Endothelial cell of umbilical vein (primary cell): ENCODE measurements around the gene CCR5AS.

Source experiments
- BruUV-seq: library from RNA; stranded (reverse); fragments of 400-500 nt; replicated peaks from 2 replicates; lab custom pipeline; 2021; lab: Mats Ljungman, UMichigan
- CTCF ChIA-PET: fragments of 300-600, 350-600 bp; sonication (Branson Sonifier 250); formaldehyde crosslinking; loops from one replicate; lab custom pipeline; 2021; ENCODE audit warnings: antibody characterized with exemption, inconsistent platforms; lab: Charles Lee
- POLR2A ChIA-PET: fragments of 300-600, 350-600 bp; sonication (Branson Sonifier 250); formaldehyde crosslinking; loops from one replicate; lab custom pipeline; 2021; ENCODE audit warnings: antibody characterized with exemption, inconsistent platforms; lab: Charles Lee
- DNase-seq: peaks from one replicate; pipeline ENCODE4 v3.0.0-alpha.2; 2011; ENCODE audit warnings: low read depth, low spot score
- FAIRE-seq: peaks from 2 replicates; lab custom pipeline; 2011; peaks lifted over from hg19 to GRCh38; lab: Jason Lieb, UNC
- H2AFZ ChIP-seq: 2 replicates; pipeline ENCODE4 v1.6.0; 2012; ENCODE audit warnings: low read depth, low read length, control low read depth, inconsistent platforms
- H3K27ac ChIP-seq: 2 replicates; pipeline ENCODE4 v1.5.1; 2011; ENCODE audit warnings: low read depth, mild to moderate bottlenecking, control low read depth, low read length, moderate library complexity; ENCODE audit not compliant: insufficient read depth
- H3K27me3 ChIP-seq, 2 experiments: 2 replicates each; pipeline versions ENCODE4 v1.6.0 to v1.6.1; 2011; ENCODE audit warnings: low read length in 2 of 2, mixed read lengths in 1 of 2; ENCODE audit not compliant: control insufficient read depth in 2 of 2, insufficient read depth in 2 of 2
- H3K36me3 ChIP-seq, 2 experiments: 2 replicates in 1 of 2; 3 replicates in 1 of 2; pipeline ENCODE4 v1.5.1; 2011; ENCODE audit warnings: low read length in 2 of 2, mild to moderate bottlenecking in 1 of 2, moderate library complexity in 1 of 2; ENCODE audit not compliant: control insufficient read depth in 2 of 2, insufficient read depth in 2 of 2; ENCODE audit errors: extremely low read depth in 1 of 2
- H3K4me1 ChIP-seq: 3 replicates; pipeline ENCODE4 v1.5.1; 2011; ENCODE audit warnings: mild to moderate bottlenecking, low read length; ENCODE audit not compliant: control insufficient read depth, insufficient read depth; ENCODE audit errors: extremely low read depth
- H3K4me2 ChIP-seq: 2 replicates; pipeline ENCODE4 v1.6.1; 2011; ENCODE audit warnings: low read length, control low read depth, mixed read lengths; ENCODE audit not compliant: insufficient read depth
- H3K4me3 ChIP-seq, 3 experiments: fragments of 200-600 bp in 1 of 3; sonication (generic), shearing (Covaris generic) in 1 of 3; replicated peaks in 1 of 3; 2 replicates each; pipeline ENCODE4 v1.5.1; 2011 to 2016; ENCODE audit warnings: control low read depth in 3 of 3, low read length in 3 of 3, mild to moderate bottlenecking in 2 of 3, inconsistent platforms in 1 of 3, low read depth in 1 of 3, moderate library complexity in 1 of 3; ENCODE audit not compliant: insufficient read depth in 1 of 3
- H3K79me2 ChIP-seq: 2 replicates; pipeline ENCODE4 v1.6.0; 2012; ENCODE audit warnings: low read length, inconsistent platforms; ENCODE audit not compliant: control insufficient read depth, insufficient read depth
- H3K9ac ChIP-seq: replicated peaks from 2 replicates; pipeline ENCODE3; 2011; ENCODE audit warnings: low read length, control low read depth; ENCODE audit not compliant: insufficient read depth; ENCODE audit errors: extremely low read depth
- H3K9me1 ChIP-seq: replicated peaks from 3 replicates; pipeline ENCODE4 v1.6.0; 2011; ENCODE audit warnings: mild to moderate bottlenecking, low read length; ENCODE audit not compliant: control insufficient read depth, insufficient read depth; ENCODE audit errors: extremely low read depth
- H3K9me3 ChIP-seq: replicated peaks from 2 replicates; pipeline ENCODE4 v1.5.1; 2012; ENCODE audit warnings: low read length, inconsistent platforms; ENCODE audit not compliant: control insufficient read depth, insufficient read depth
- H4K20me1 ChIP-seq: replicated peaks from 2 replicates; pipeline ENCODE3; 2011; ENCODE audit warnings: mild to moderate bottlenecking, low read length; ENCODE audit not compliant: control insufficient read depth, insufficient read depth; ENCODE audit errors: extremely low read depth
- EZH2 ChIP-seq: IDR thresholded peaks from 2 replicates; pipeline ENCODE4 v1.6.1; 2012; ENCODE audit warnings: borderline replicate concordance, low read depth, mild to moderate bottlenecking, moderate library complexity, low read length, inconsistent platforms; ENCODE audit not compliant: severe bottlenecking
- FOS ChIP-seq: IDR thresholded peaks from 2 replicates; pipeline ENCODE4 v1.6.1; 2011; ENCODE audit warnings: mild to moderate bottlenecking, low read length, moderate library complexity, borderline replicate concordance; ENCODE audit not compliant: insufficient read depth
- GATA2 ChIP-seq: IDR thresholded peaks from 2 replicates; pipeline ENCODE4 v1.7.0; 2011; ENCODE audit warnings: low read depth, mild to moderate bottlenecking, moderate library complexity, mixed read lengths, low read length; ENCODE audit not compliant: insufficient read length, insufficient read depth
- JUN ChIP-seq: IDR thresholded peaks from 2 replicates; pipeline ENCODE4 v1.6.1; 2011; ENCODE audit warnings: borderline replicate concordance, low read depth; ENCODE audit not compliant: insufficient read length, insufficient read depth
- MYC ChIP-seq: IDR thresholded peaks from one replicate; pipeline ENCODE4 v1.6.1; 2011; ENCODE audit warnings: mild to moderate bottlenecking, low read depth, low read length
- POLR2A ChIP-seq: IDR thresholded peaks from 2 replicates; pipeline ENCODE4 v1.6.1; 2012; ENCODE audit warnings: low read depth, mild to moderate bottlenecking, control low read depth, low read length
- POLR2AphosphoS5 ChIP-seq: IDR thresholded peaks from 2 replicates; pipeline ENCODE4 v1.6.1; 2012; ENCODE audit warnings: low read depth, mild to moderate bottlenecking, control low read depth, low read length, moderate library complexity; ENCODE audit not compliant: insufficient read depth
- dilution Hi-C: fragments of 300-500 bp; cut with MboI; formaldehyde crosslinking; loops from one replicate; pipeline ENCODE4 v1.15.0; 2019; ENCODE audit warnings: low sequenced_read_pairs; ENCODE audit not compliant: extremely low pct_ligation_motif_present
- intact Hi-C: fragments of 100-400 bp; cut with micrococcal nuclease; formaldehyde crosslinking; loops from one replicate; pipeline ENCODE4 v1.10.0; 2022
- TF ChIP-seq, protein P1 (sequence below), 2 donors: IDR thresholded peaks; 1 replicate in 1 of 2; 2 replicates in 1 of 2; pipeline ENCODE4 v1.5.1; 2011; ENCODE audit warnings: low read length in 2 of 2, mild to moderate bottlenecking in 2 of 2, moderate library complexity in 2 of 2, control low read depth in 1 of 2, inconsistent platforms in 1 of 2, low read depth in 1 of 2; ENCODE audit not compliant: insufficient read depth in 1 of 2; ENCODE audit errors: extremely low read depth in 1 of 2
- TF ChIP-seq, protein P2 (sequence below): IDR thresholded peaks from 2 replicates; pipeline ENCODE4 v1.6.1; 2011; ENCODE audit not compliant: insufficient read depth, insufficient read length

Gene CCR5AS

DNA sequence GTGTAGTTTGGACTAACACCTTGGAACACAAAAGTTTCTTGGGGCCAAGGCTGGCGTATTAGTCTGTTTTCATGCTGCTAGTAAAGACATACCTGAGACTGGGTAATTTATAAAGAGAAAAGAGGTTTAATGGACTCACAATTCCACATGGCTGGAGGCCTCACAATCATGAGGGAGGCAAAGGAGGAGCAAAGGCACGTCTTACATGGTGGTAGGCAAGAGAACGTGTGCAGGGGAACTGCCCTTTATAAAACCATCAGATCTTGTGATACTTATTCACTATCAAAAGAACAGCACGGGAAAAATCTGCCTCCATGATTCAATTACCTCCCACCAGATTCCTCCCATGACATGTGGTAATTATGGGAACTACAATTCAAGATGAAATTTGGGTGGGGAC, 62.4 kb downstream of the CCR5AS start:
- Histone ChIP-seq H3K9ac (no peak overlapping the region), H3K27me3 (peaks cover 3% of the 10 kb centered on the region in 2 experiments), H3K79me2 (no peaks in the 10 kb centered on the region), H3K4me3 (no peak overlapping the region), H4K20me1 (no peaks in the 10 kb centered on the region), H3K9me1 (no peaks in the 10 kb centered on the region), H3K4me1 (no peaks in the 10 kb centered on the region), H3K9me3 (no peaks in the 10 kb centered on the region), H2AFZ (no peak overlapping the region), H3K27ac (no peak overlapping the region), H3K4me2 (no peak overlapping the region), H3K36me3 (no peaks in the 10 kb centered on the region)
- intact Hi-C loops (no loop called here), dilution Hi-C loops (no loop called here)
- no TSS peak for BruUV-seq
- TF ChIP-seq GATA2, result no peak
- no peak for TF ChIP-seq FOS
- TF ChIP-seq POLR2A, result no peak
- TF ChIP-seq, protein P1, sequence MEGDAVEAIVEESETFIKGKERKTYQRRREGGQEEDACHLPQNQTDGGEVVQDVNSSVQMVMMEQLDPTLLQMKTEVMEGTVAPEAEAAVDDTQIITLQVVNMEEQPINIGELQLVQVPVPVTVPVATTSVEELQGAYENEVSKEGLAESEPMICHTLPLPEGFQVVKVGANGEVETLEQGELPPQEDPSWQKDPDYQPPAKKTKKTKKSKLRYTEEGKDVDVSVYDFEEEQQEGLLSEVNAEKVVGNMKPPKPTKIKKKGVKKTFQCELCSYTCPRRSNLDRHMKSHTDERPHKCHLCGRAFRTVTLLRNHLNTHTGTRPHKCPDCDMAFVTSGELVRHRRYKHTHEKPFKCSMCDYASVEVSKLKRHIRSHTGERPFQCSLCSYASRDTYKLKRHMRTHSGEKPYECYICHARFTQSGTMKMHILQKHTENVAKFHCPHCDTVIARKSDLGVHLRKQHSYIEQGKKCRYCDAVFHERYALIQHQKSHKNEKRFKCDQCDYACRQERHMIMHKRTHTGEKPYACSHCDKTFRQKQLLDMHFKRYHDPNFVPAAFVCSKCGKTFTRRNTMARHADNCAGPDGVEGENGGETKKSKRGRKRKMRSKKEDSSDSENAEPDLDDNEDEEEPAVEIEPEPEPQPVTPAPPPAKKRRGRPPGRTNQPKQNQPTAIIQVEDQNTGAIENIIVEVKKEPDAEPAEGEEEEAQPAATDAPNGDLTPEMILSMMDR (IDR thresholded peaks at IDR 0.05; ENCODE audit: extremely low read depth in 1 of 2, insufficient read depth in 1 of 2, low read depth in 1 of 2, low read length in 2 of 2), result no peak
- no peak for TF ChIP-seq MYC
- no peak for TF ChIP-seq JUN
- no peak for TF ChIP-seq POLR2AphosphoS5
- no peak for TF ChIP-seq EZH2
- TF ChIP-seq, protein P2, sequence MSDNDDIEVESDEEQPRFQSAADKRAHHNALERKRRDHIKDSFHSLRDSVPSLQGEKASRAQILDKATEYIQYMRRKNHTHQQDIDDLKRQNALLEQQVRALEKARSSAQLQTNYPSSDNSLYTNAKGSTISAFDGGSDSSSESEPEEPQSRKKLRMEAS, result no peak
- ChIA-PET CTCF (no interaction called here), POLR2A (no interaction called here)
- FAIRE-seq, result no peak
- no peak for DNase-seq
